GM12878 (cell line): ENCODE results near the gene IFIT2. TPM values are rescaled to one million over a fixed set of nuclear protein-coding genes. Genes with fewer than 3 reads are reported as not detected.

Source experiments
- ATAC-seq: fragments of 200-7000 bp; cut with Tn5 transposase; 3 replicates; pipeline ENCODE4 v1.9.1; 2020; ENCODE audit warnings: mild to moderate bottlenecking, moderate library complexity
- Bru-seq: library from RNA; stranded (reverse); fragments of 400-500 nt; gene quantifications from one replicate; lab custom pipeline; 2021; lab: Mats Ljungman, UMichigan
- BruChase-seq, 2 experiments: library from RNA; stranded (reverse); fragments of 400-500 nt; gene quantifications; one replicate each; lab custom pipeline; 2021; lab: Mats Ljungman, UMichigan
- BruUV-seq: library from RNA; stranded (reverse); fragments of 400-500 nt; replicated peaks from 2 replicates; lab custom pipeline; 2021; lab: Mats Ljungman, UMichigan
- CTCF ChIA-PET: fragments of 300-600 bp; sonication (Branson Sonifier 250); formaldehyde crosslinking; extraction: SDS; loops from one replicate; lab custom pipeline; 2021; ENCODE audit warnings: inconsistent platforms; lab: Yijun Ruan, JAX
- POLR2A ChIA-PET: fragments of 350-600 bp; formaldehyde crosslinking; extraction: SDS; loops from one replicate; lab custom pipeline; 2021; ENCODE audit warnings: inconsistent platforms; lab: Charles Lee
- RAD21 ChIA-PET: fragments of 300-600 bp; sonication (Branson Sonifier 250); formaldehyde crosslinking; loops from one replicate; lab custom pipeline; 2023; ENCODE audit warnings: antibody characterized with exemption; ENCODE audit not compliant: unreplicated experiment; lab: Charles Lee
- SMC1A ChIA-PET: fragments of 300-600 bp; sonication (Branson Sonifier 250); formaldehyde crosslinking; loops from one replicate; lab custom pipeline; 2023; ENCODE audit not compliant: unreplicated experiment, uncharacterized antibody; lab: Charles Lee
- DNase-seq: peaks from one replicate; pipeline ENCODE4 v3.0.0-alpha.2; 2011; ENCODE audit warnings: low read depth, low spot score
- FAIRE-seq: peaks from 3 replicates; lab custom pipeline; 2011; peaks lifted over from hg19 to GRCh38; lab: Jason Lieb, UNC
- H2AFZ ChIP-seq: 2 replicates; pipeline ENCODE4 v1.6.0; 2011; ENCODE audit warnings: low read depth, low read length, control low read depth; ENCODE audit not compliant: control insufficient read depth
- H3K27ac ChIP-seq: 2 replicates; pipeline ENCODE4 v1.5.1; 2011; ENCODE audit warnings: control low read depth; ENCODE audit not compliant: control insufficient read depth, insufficient read depth
- H3K27me3 ChIP-seq, 2 experiments: replicated peaks in 1 of 2; 2 replicates each; pipeline versions ENCODE4 v1.6.0 to v1.6.1; 2011; ENCODE audit warnings: low read length in 1 of 2; ENCODE audit not compliant: control insufficient read depth in 2 of 2, insufficient read depth in 2 of 2
- H3K36me3 ChIP-seq, 2 experiments: 2 replicates each; pipeline ENCODE4 v1.5.1; 2011; ENCODE audit warnings: low read length in 1 of 2; ENCODE audit not compliant: control insufficient read depth in 2 of 2, insufficient read depth in 2 of 2
- H3K4me1 ChIP-seq: 2 replicates; pipeline ENCODE4 v1.6.1; 2011; ENCODE audit warnings: mild to moderate bottlenecking, low read length, moderate library complexity, mixed read lengths; ENCODE audit not compliant: control insufficient read depth, insufficient read depth
- H3K4me2 ChIP-seq: 2 replicates; pipeline ENCODE4 v1.6.0; 2011; ENCODE audit warnings: control low read depth; ENCODE audit not compliant: control insufficient read depth, insufficient read depth
- H3K4me3 ChIP-seq: fragments of 200-600 bp; sonication (generic); 2 replicates; pipeline ENCODE4 v1.5.1; 2016
- H3K79me2 ChIP-seq: 2 replicates; pipeline ENCODE4 v1.6.0; 2011; ENCODE audit warnings: low read length; ENCODE audit not compliant: control insufficient read depth, insufficient read depth
- H3K9ac ChIP-seq: 2 replicates; pipeline ENCODE4 v1.8.0; 2011; ENCODE audit warnings: low read length, control low read depth, mixed read lengths; ENCODE audit not compliant: control insufficient read depth, insufficient read depth
- H3K9me3 ChIP-seq: replicated peaks from 3 replicates; pipeline ENCODE4 v1.5.1; 2011; ENCODE audit warnings: mild to moderate bottlenecking, low read length; ENCODE audit not compliant: control insufficient read depth, insufficient read depth
- H4K20me1 ChIP-seq: 2 replicates; pipeline ENCODE4 v1.6.0; 2011; ENCODE audit not compliant: control insufficient read depth, insufficient read depth
- ETV6 ChIP-seq, 2 experiments: fragments of 450-650 bp in 1 of 2; IDR thresholded peaks in 1 of 2; conservative IDR thresholded peaks in 1 of 2; 2 replicates each; pipeline ENCODE4 v1.6.1; 2014; ENCODE audit warnings: antibody characterized with exemption in 1 of 2, borderline replicate concordance in 1 of 2, low read depth in 1 of 2, mild to moderate bottlenecking in 1 of 2, moderate library complexity in 1 of 2
- MXI1 ChIP-seq: fragments of 150-350 bp; IDR thresholded peaks from 2 replicates; pipeline ENCODE4 v1.6.1; 2011; ENCODE audit warnings: low read depth, mild to moderate bottlenecking, inconsistent platforms, low read length, improper control_type of control experiment
- MYC ChIP-seq: IDR thresholded peaks from 2 replicates; pipeline ENCODE4 v1.6.1; 2011; ENCODE audit warnings: mild to moderate bottlenecking, low read length, moderate library complexity, inconsistent platforms; ENCODE audit not compliant: insufficient read depth, insufficient replicate concordance, insufficient read length, severe bottlenecking
- RBBP5 ChIP-seq: fragments of 200-600 bp; sonication (generic); conservative IDR thresholded peaks from 2 replicates; pipeline ENCODE4 v1.6.1; 2016
- WGBS: methylation state at CpG from one replicate; pipeline ENCODE4 v1.1.6; 2016; ENCODE audit warnings: low lambda C conversion rate; ENCODE audit not compliant: insufficient replicate concordance, insufficient coverage; ENCODE audit errors: missing lambda C conversion rate; 5-methylcytosine and 5-hydroxymethylcytosine counted together
- in situ Hi-C: fragments of 300-500 bp; cut with MboI; formaldehyde crosslinking; loops from 9 replicates; pipeline ENCODE4 v1.14.3; 2018; ENCODE audit warnings: mixed read lengths
- intact Hi-C: fragments of 100-400 bp; cut with micrococcal nuclease; formaldehyde crosslinking; loops from one replicate; pipeline ENCODE4 v1.14.2; 2022; ENCODE audit not compliant: unreplicated experiment
- long read RNA-seq, 2 experiments: library from polyadenylated mRNA; unstranded; transcript quantifications; one replicate each; pipeline ENCODE4 v2.0.0, GENCODE V29; 2019 to 2020
- polyA minus RNA-seq, 3 experiments: library from RNA; depleted of rRNA, polyadenylated mRNA; stranded (reverse); fragments of >200 nt; gene quantifications; 2 replicates each; pipeline ENCODE4 v1.2.3, GENCODE V29; 2011
- polyA plus RNA-seq, 11 experiments: library from polyadenylated mRNA; depleted of rRNA in 4 of 11; unstranded in 6 of 11; stranded (reverse) in 5 of 11; fragments of >200 nt; fragmentation: Nextera tagmentation in 4 of 11; fragmentation: Illumina TruSeq in 1 of 11; extraction: Ambion mirVana in 4 of 11; extraction: Trizol in 1 of 11; gene quantifications; 1 replicate in 1 of 11; 2 replicates in 10 of 11; pipeline versions ENCODE4 v1.2.1 to v1.2.3, GENCODE V29; 2011 to 2016; ENCODE audit warnings: inconsistent platforms in 2 of 11, missing spikeins in 2 of 11, low read depth in 1 of 11
- total RNA-seq, 4 experiments: library from RNA; depleted of rRNA in 3 of 4; stranded (reverse); fragments of >200 nt in 3 of 4; fragmentation: Illumina TruSeq in 1 of 4; extraction: Trizol in 1 of 4; gene quantifications; 2 replicates each; pipeline versions ENCODE4 v1.2.1 to v1.2.3, GENCODE V29; 2013 to 2021
- TF ChIP-seq, protein P1 (sequence below): IDR thresholded peaks from 2 replicates; pipeline ENCODE4 v1.6.1; 2012; ENCODE audit warnings: low read depth, low read length, improper control_type of control experiment
- TF ChIP-seq, protein P2 (sequence below): IDR thresholded peaks from 2 replicates; pipeline ENCODE4 v1.6.1; 2012; ENCODE audit warnings: improper control_type of control experiment, low read depth, low read length; ENCODE audit not compliant: insufficient replicate concordance

The IFIT2 gene, protein sequence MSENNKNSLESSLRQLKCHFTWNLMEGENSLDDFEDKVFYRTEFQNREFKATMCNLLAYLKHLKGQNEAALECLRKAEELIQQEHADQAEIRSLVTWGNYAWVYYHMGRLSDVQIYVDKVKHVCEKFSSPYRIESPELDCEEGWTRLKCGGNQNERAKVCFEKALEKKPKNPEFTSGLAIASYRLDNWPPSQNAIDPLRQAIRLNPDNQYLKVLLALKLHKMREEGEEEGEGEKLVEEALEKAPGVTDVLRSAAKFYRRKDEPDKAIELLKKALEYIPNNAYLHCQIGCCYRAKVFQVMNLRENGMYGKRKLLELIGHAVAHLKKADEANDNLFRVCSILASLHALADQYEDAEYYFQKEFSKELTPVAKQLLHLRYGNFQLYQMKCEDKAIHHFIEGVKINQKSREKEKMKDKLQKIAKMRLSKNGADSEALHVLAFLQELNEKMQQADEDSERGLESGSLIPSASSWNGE
- total RNA-seq (2013; cell fraction: nucleolus; rRNA removed): 7.9 and 8.2 TPM in 2 replicates
- total RNA-seq (2014; rRNA removed) (5.2 and 6.8 TPM in 2 replicates), total RNA-seq (2014; rRNA removed; fragmentation: Illumina TruSeq; extraction: Trizol) (10.7 and 13.4 TPM in 2 replicates), total RNA-seq (2021) (7.1 and 9.0 TPM in 2 replicates), polyA plus RNA-seq (2011; rRNA removed) (9.4 and 15.7 TPM in 2 replicates), polyA plus RNA-seq (2014; fragmentation: Illumina TruSeq; extraction: Trizol) (9.6 and 15.0 TPM in 2 replicates), polyA plus RNA-seq (2014; fragmentation: Nextera tagmentation; extraction: Ambion mirVana) (10 to 100 TPM; 11.8 to 14.8 TPM), polyA plus RNA-seq (2014; rRNA removed) (5.0 and 8.1 TPM in 2 replicates), polyA plus RNA-seq (2016; fragmentation: Nextera tagmentation; extraction: Ambion mirVana) (1 to 10 TPM; 9.8 to 9.9 TPM), polyA minus RNA-seq (2011; rRNA and poly(A)+ RNA removed) (5.8 and 7.8 TPM in 2 replicates), Bru-seq, nascent RNA (percentile 77 among the genes with signal in this experiment), BruChase-seq, experiment 1, labeled RNA remaining after a 6-hour chase (percentile 62 among the genes with signal in this experiment), BruChase-seq, experiment 2, labeled RNA remaining after a 2-hour chase (percentile 78 among the genes with signal in this experiment)
- 6.5 TPM for polyA plus RNA-seq (2011; ENCODE audit: low read depth)
- 3.3 and 3.7 TPM in 2 replicates for polyA plus RNA-seq (2011; cell fraction: cytosol; rRNA removed)
- polyA plus RNA-seq (2011; cell fraction: nucleus; rRNA removed): 3.8 and 4.6 TPM in 2 replicates
- 6.9 and 13.1 TPM in 2 replicates for polyA plus RNA-seq (2012)
- 1.9 and 2.1 TPM in 2 replicates for polyA minus RNA-seq (2011; cell fraction: cytosol; rRNA and poly(A)+ RNA removed)
- 4.7 and 5.1 TPM in 2 replicates for polyA minus RNA-seq (2011; cell fraction: nucleus; rRNA and poly(A)+ RNA removed)
- long read RNA-seq, experiment 1, transcript IFIT2-201 (2 exons, 3,489 nt): major isoform, 10 of 11 reads
- long read RNA-seq, experiment 1, partial matches to known transcripts: 0 of 11 reads
- long read RNA-seq, experiment 1, other reads (novel, unspliced or antisense): 1 of 11 reads
- long read RNA-seq, experiment 2, transcript IFIT2-201 (2 exons, 3,489 nt): major isoform, 80 of 82 reads
- long read RNA-seq, experiment 2, partial matches to known transcripts: 1 of 82 reads
- long read RNA-seq, experiment 2, other reads (novel, unspliced or antisense): 1 of 82 reads

DNA sequence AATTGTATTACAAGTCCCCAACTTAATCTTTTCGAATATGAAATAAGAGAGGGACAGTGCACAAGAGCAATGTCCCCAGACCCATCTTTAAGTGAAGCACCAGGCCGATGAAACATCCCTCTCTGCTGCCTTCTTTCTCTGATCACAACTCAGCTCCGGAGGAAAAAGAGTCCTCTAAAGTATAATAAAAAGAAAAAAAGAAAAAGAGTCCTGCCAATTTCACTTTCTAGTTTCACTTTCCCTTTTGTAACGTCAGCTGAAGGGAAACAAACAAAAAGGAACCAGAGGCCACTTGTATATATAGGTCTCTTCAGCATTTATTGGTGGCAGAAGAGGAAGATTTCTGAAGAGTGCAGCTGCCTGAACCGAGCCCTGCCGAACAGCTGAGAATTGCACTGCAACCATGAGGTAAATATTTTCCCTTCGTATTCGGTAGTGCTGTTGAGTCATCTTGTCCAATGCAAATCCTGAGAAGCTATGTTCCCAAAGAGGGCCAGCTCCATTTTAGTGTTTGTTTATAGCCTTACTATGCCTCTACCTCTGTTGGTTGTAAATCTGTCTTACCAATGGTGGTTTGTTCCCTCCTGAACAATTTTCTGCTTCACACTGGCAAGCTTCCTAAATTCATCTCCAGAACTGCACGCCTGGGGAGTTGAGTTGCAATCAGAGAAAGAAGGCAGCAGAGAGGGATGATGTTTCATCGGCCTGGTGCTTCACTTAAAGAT lies at the start of gene IFIT2:
Gene IFIT2, plus strand, starts transcription at position 326 of the 725 bp plus-strand sequence. Its CDS starts 78 bp downstream, at position 404.
- in situ Hi-C loops (no loop called here), intact Hi-C loops (no loop called here)
- Histone ChIP-seq H3K9ac (peak within 1 kb of the TSS; percentile 73), H3K36me3 (0 out of 4 replicates have a peak, but pooled peaks cover 0 to 2% of the 10 kb centered on the region in 2 experiments), H3K4me2 (peak within 1 kb of the TSS; percentile 94), H4K20me1 (no peaks in the 10 kb centered on the region), H3K27ac (peak within 1 kb of the TSS; percentile 64), H2AFZ (peak within 1 kb of the TSS; percentile 83), H3K27me3 (no peaks in the 10 kb centered on the region), H3K79me2 (peaks cover 23% of the 10 kb centered on the region), H3K4me1 (peaks cover 3% of the 10 kb centered on the region), H3K9me3 (no peaks in the 10 kb centered on the region), H3K4me3 (peak within 1 kb of the TSS; percentile 79)
- ChIA-PET POLR2A (interaction anchor here (0.5 to 1.9 kb wide), 4 partner anchors 68 to 253 kb away, joined by 3 to 5 read pairs (median 4); partner anchors contain the start of gene IFIT1), SMC1A (interaction anchor here (0.7 to 9.1 kb wide), 16 partner anchors 11 to 119 kb away, joined by 3 to 98 read pairs (median 4); partner anchors contain the start of genes IFIT3 and LIPA), CTCF (interaction anchor here (0.5 to 7.4 kb wide), 11 partner anchors 9 to 414 kb away, joined by 3 to 95 read pairs (median 4); partner anchors contain the start of gene IFIT5), RAD21 (interaction anchor here (0.7 to 6.5 kb wide), 10 partner anchors 21 to 116 kb away, joined by 3 to 68 read pairs (median 4); partner anchors contain the start of genes IFIT1 and IFIT3)
- peak; percentile 88 for ATAC-seq
- WGBS: 1% methylated on average over 10 of the region's 10 CpGs
- peak; percentile 49 for FAIRE-seq
- no TSS peak for BruUV-seq
- peak; percentile 66 for DNase-seq
- 0 out of 4 replicates have a peak, but pooled peaks of 1 of the 2 experiments have one; percentile 37 for TF ChIP-seq ETV6 (conservative IDR thresholded peaks at IDR 0.05 in 1 of 2, IDR thresholded peaks at IDR 0.05 in 1 of 2; ENCODE audit: borderline replicate concordance in 1 of 2, low read depth in 1 of 2)
- TF ChIP-seq RBBP5: no peak
- TF ChIP-seq MYC: no peak
- 0 out of 2 replicates have a peak, but pooled peaks have one; percentile 24 for TF ChIP-seq MXI1
- TF ChIP-seq, protein P1, sequence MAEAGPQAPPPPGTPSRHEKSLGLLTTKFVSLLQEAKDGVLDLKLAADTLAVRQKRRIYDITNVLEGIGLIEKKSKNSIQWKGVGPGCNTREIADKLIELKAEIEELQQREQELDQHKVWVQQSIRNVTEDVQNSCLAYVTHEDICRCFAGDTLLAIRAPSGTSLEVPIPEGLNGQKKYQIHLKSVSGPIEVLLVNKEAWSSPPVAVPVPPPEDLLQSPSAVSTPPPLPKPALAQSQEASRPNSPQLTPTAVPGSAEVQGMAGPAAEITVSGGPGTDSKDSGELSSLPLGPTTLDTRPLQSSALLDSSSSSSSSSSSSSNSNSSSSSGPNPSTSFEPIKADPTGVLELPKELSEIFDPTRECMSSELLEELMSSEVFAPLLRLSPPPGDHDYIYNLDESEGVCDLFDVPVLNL: no peak
- TF ChIP-seq, protein P2, sequence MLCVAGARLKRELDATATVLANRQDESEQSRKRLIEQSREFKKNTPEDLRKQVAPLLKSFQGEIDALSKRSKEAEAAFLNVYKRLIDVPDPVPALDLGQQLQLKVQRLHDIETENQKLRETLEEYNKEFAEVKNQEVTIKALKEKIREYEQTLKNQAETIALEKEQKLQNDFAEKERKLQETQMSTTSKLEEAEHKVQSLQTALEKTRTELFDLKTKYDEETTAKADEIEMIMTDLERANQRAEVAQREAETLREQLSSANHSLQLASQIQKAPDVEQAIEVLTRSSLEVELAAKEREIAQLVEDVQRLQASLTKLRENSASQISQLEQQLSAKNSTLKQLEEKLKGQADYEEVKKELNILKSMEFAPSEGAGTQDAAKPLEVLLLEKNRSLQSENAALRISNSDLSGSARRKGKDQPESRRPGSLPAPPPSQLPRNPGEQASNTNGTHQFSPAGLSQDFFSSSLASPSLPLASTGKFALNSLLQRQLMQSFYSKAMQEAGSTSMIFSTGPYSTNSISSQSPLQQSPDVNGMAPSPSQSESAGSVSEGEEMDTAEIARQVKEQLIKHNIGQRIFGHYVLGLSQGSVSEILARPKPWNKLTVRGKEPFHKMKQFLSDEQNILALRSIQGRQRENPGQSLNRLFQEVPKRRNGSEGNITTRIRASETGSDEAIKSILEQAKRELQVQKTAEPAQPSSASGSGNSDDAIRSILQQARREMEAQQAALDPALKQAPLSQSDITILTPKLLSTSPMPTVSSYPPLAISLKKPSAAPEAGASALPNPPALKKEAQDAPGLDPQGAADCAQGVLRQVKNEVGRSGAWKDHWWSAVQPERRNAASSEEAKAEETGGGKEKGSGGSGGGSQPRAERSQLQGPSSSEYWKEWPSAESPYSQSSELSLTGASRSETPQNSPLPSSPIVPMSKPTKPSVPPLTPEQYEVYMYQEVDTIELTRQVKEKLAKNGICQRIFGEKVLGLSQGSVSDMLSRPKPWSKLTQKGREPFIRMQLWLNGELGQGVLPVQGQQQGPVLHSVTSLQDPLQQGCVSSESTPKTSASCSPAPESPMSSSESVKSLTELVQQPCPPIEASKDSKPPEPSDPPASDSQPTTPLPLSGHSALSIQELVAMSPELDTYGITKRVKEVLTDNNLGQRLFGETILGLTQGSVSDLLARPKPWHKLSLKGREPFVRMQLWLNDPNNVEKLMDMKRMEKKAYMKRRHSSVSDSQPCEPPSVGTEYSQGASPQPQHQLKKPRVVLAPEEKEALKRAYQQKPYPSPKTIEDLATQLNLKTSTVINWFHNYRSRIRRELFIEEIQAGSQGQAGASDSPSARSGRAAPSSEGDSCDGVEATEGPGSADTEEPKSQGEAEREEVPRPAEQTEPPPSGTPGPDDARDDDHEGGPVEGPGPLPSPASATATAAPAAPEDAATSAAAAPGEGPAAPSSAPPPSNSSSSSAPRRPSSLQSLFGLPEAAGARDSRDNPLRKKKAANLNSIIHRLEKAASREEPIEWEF: no peak
